Mammary epithelial cell (primary cell): ENCODE data around the gene SAC3D1.

Source experiments
- CTCF ChIP-seq, 2 donors: IDR thresholded peaks in 1 of 2; conservative IDR thresholded peaks in 1 of 2; 2 replicates each; pipeline ENCODE4 v1.5.1; 2011 to 2012; ENCODE audit warnings: inconsistent platforms in 2 of 2, low read length in 2 of 2, mild to moderate bottlenecking in 2 of 2, control low read depth in 1 of 2, low read depth in 1 of 2; ENCODE audit not compliant: insufficient read depth in 1 of 2; ENCODE audit errors: extremely low read depth in 1 of 2
- EZH2 ChIP-seq: IDR thresholded peaks from 2 replicates; pipeline ENCODE4 v1.6.1; 2012; ENCODE audit warnings: low read length, inconsistent platforms, borderline replicate concordance

- no peak for TF ChIP-seq CTCF (conservative IDR thresholded peaks at IDR 0.05 in 1 of 2, IDR thresholded peaks at IDR 0.05 in 1 of 2; ENCODE audit: extremely low read depth in 1 of 2, insufficient read depth in 1 of 2, low read depth in 1 of 2, low read length in 2 of 2)
- no peak for TF ChIP-seq EZH2
Observed at GRCh38 chr11:65053827-65054508, 13.0 kb downstream of the SAC3D1 start.
